Loucy (cell line): ENCODE data around the gene GPRC5A.

Experiments used
- H2AFZ ChIP-seq: fragments of 200-600 bp; sonication (generic); 2 replicates; pipeline ENCODE4 v1.6.0; 2016; ENCODE audit warnings: antibody characterized with exemption, mild to moderate bottlenecking, low read length, moderate library complexity
- H3F3A ChIP-seq: fragments of 200-600 bp; 2 replicates; pipeline ENCODE4 v1.6.0; 2016; ENCODE audit warnings: antibody characterized with exemption, low read depth, mild to moderate bottlenecking
- H3K27me3 ChIP-seq: fragments of 200-600 bp; sonication (generic); 2 replicates; pipeline ENCODE4 v1.6.1; 2014; ENCODE audit warnings: low read length, mild to moderate bottlenecking; ENCODE audit not compliant: insufficient read depth, poor library complexity, severe bottlenecking
- H3K36me3 ChIP-seq: fragments of 200-600 bp; sonication (generic); 2 replicates; pipeline ENCODE4 v1.6.1; 2016; ENCODE audit warnings: low read length; ENCODE audit not compliant: insufficient read depth
- H3K4me1 ChIP-seq: fragments of 200-600 bp; sonication (generic); 2 replicates; pipeline ENCODE4 v1.5.1; 2014; ENCODE audit warnings: low read length, mild to moderate bottlenecking; ENCODE audit not compliant: insufficient read depth, poor library complexity, severe bottlenecking
- H3K4me2 ChIP-seq: fragments of 200-600 bp; sonication (generic); 2 replicates; pipeline ENCODE4 v1.6.0; 2014; ENCODE audit warnings: antibody characterized with exemption, low read length, low read depth, mild to moderate bottlenecking; ENCODE audit not compliant: poor library complexity, severe bottlenecking
- H3K4me3 ChIP-seq: fragments of 200-600 bp; sonication (generic); 2 replicates; pipeline ENCODE4 v1.5.1; 2014; ENCODE audit warnings: low read length, mild to moderate bottlenecking, mixed read lengths; ENCODE audit not compliant: poor library complexity, severe bottlenecking
- H3K79me2 ChIP-seq: fragments of 200-600 bp; sonication (generic); 2 replicates; pipeline ENCODE4 v1.6.1; 2014; ENCODE audit warnings: low read length; ENCODE audit not compliant: insufficient read depth
- H3K9ac ChIP-seq: fragments of 200-600 bp; sonication (generic); 2 replicates; pipeline ENCODE4 v1.6.0; 2014; ENCODE audit warnings: mild to moderate bottlenecking, low read depth, low read length, moderate library complexity; ENCODE audit not compliant: poor library complexity, severe bottlenecking
- H3K9me2 ChIP-seq: fragments of 200-600 bp; sonication (generic); replicated peaks from 2 replicates; pipeline ENCODE4 v1.6.1; 2016; ENCODE audit warnings: low read depth, low read length, mixed read lengths
- H3K9me3 ChIP-seq: fragments of 200-600 bp; sonication (generic); 2 replicates; pipeline ENCODE4 v1.6.1; 2014; ENCODE audit warnings: mild to moderate bottlenecking, antibody characterized with exemption, low read length, low read depth; ENCODE audit not compliant: insufficient read depth
- H4K20me1 ChIP-seq: fragments of 200-600 bp; sonication (generic); 2 replicates; pipeline ENCODE4 v1.6.0; 2014; ENCODE audit warnings: antibody characterized with exemption, low read length, mild to moderate bottlenecking; ENCODE audit not compliant: insufficient read depth, poor library complexity, severe bottlenecking
- CTCF ChIP-seq: fragments of 200-600 bp; sonication (generic); conservative IDR thresholded peaks from 2 replicates; pipeline ENCODE4 v1.5.1; 2014; ENCODE audit warnings: mild to moderate bottlenecking, antibody characterized with exemption, low read length
- EZH2phosphoT487 ChIP-seq: fragments of 200-600 bp; IDR thresholded peaks from 2 replicates; pipeline ENCODE4 v1.6.1; 2018; ENCODE audit warnings: antibody characterized with exemption, mild to moderate bottlenecking, moderate library complexity, borderline replicate concordance

GPRC5A gene

GRCh38 chr12:12898136-12898717 lies 6.9 kb downstream of the GPRC5A start:
- Histone ChIP-seq H3K9me2 (no peaks in the 10 kb centered on the region), H4K20me1 (no peaks in the 10 kb centered on the region), H3K4me2 (no peak overlapping the region), H3K9me3 (no peaks in the 10 kb centered on the region), H3K4me3 (no peak overlapping the region), H2AFZ (no peak overlapping the region), H3F3A (no peaks in the 10 kb centered on the region), H3K36me3 (no peaks in the 10 kb centered on the region), H3K4me1 (no peaks in the 10 kb centered on the region), H3K9ac (no peak overlapping the region), H3K27me3 (no peaks in the 10 kb centered on the region), H3K79me2 (no peaks in the 10 kb centered on the region)
- TF ChIP-seq CTCF, result no peak
- TF ChIP-seq EZH2phosphoT487, result no peak

- Histone ChIP-seq H3K4me2 (no peak overlapping the region), H3K4me1 (no peaks in the 10 kb centered on the region), H3K9me3 (no peaks in the 10 kb centered on the region), H4K20me1 (no peaks in the 10 kb centered on the region), H3F3A (no peaks in the 10 kb centered on the region), H3K79me2 (no peaks in the 10 kb centered on the region), H3K36me3 (no peaks in the 10 kb centered on the region), H3K4me3 (no peak overlapping the region), H3K9me2 (no peaks in the 10 kb centered on the region), H2AFZ (no peak overlapping the region), H3K27me3 (no peaks in the 10 kb centered on the region), H3K9ac (no peak overlapping the region)
- TF ChIP-seq CTCF, result no peak
- no peak for TF ChIP-seq EZH2phosphoT487
These were observed 7.6 kb downstream of the GPRC5A start for GRCh38 chr12:12898911-12899511.

GRCh38 chr12:12899530-12900380 lies 8.4 kb downstream of the GPRC5A start:
- H3K4me1 ChIP-seq, result no peaks in the 10 kb centered on the region
- no peaks in the 10 kb centered on the region for H3K27me3 ChIP-seq
- no peaks in the 10 kb centered on the region for H3K79me2 ChIP-seq
- no peak overlapping the region for H3K9ac ChIP-seq
- no peak overlapping the region for H2AFZ ChIP-seq
- H4K20me1 ChIP-seq, result no peaks in the 10 kb centered on the region
- TF ChIP-seq EZH2phosphoT487 (no peak), CTCF (no peak)
- H3K9me2 ChIP-seq, result no peaks in the 10 kb centered on the region
- no peak overlapping the region for H3K4me3 ChIP-seq
- H3K36me3 ChIP-seq, result no peaks in the 10 kb centered on the region
- H3K4me2 ChIP-seq, result no peak overlapping the region
- H3F3A ChIP-seq, result no peaks in the 10 kb centered on the region
- H3K9me3 ChIP-seq, result no peaks in the 10 kb centered on the region
